Right ventricle myocardium superior (tissue), 1 donor: Measurements from ENCODE around the gene SYNE2. TPM values are rescaled to one million over a fixed set of nuclear protein-coding genes. Genes with fewer than 3 reads are reported as not detected.
"Not testable (repeated sequence)": the region's sequence is repeated elsewhere in the genome, so short reads cannot be mapped to it uniquely, and the experiment has no call there.

Experiments used
- ATAC-seq: fragments of 200-7000 bp; cut with Tn5 transposase; one replicate; pipeline ENCODE4 v1.9.1; 2020; ENCODE audit warnings: mild to moderate bottlenecking; ENCODE audit not compliant: poor library complexity
- DNase-seq: peaks from one replicate; pipeline ENCODE4 v3.0.0-alpha.2; 2020
- intact Hi-C: fragments of 100-400 bp; cut with DNase I; formaldehyde crosslinking; loops from one replicate; pipeline ENCODE4 v1.11.2; 2022
- total RNA-seq: library from RNA; stranded (reverse); fragmentation: NEBNext Ultra II Directional; extraction: Animal tissue kit (Norgen Biotek cat#: 25700); gene quantifications from one replicate; pipeline ENCODE4 v1.2.1, GENCODE V29; 2021
- donor health status: DM: no; HTN: yes; CAD: no; lungs with severe emphysema.

Gene SYNE2
- total RNA-seq, 1 donor from 2014 or later, result 193 TPM

DNA sequence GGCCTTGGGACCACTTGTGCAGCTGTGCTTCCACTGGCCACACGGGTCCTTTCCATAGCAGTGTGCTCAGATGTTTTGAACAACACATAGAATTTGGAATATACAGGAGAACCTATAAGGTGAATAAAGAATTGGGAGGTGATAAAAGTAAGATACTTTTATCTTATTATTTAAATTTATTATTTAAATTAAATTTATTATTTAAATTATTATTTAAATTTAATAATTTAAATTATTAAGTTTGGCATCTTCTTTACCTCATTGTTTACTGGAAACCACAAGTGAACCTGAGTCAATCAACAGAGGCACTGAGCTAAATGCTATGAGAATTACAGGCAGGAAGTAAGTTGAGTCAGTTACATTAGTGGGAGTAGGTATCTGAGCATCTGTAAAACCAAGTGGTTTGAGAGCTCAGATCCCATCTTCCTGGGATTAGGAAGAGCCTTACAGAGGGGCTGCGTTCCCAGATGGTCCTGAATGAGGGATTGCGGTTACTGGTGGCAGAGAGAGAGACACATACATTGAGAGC lies 338.2 kb downstream of the SYNE2 start:
- intact Hi-C loops, result no loop called here
- DNase-seq, result no peak
- no peak for ATAC-seq

DNA sequence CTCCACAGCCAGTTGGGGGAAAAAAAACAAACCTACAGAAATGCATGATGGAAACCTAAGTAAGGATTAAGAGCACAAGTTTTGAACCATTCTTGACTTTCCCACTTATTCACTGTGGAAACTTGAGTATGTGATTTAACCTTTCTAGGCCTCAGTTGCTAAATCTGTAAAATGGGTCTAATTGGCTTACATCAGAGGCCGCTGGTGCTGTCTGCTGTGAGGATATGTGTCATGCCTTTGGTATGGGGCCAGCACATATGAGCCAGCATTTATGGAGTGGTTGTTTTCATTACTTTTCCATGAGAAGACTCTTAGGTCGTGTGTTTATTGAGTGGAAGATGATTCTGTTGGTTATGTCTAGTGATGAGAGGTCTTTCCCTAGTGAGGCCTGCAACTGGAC lies 339.0 kb downstream of the SYNE2 start:
- DNase-seq (no peak), ATAC-seq (no peak)
- intact Hi-C loops, result no loop called here

DNA sequence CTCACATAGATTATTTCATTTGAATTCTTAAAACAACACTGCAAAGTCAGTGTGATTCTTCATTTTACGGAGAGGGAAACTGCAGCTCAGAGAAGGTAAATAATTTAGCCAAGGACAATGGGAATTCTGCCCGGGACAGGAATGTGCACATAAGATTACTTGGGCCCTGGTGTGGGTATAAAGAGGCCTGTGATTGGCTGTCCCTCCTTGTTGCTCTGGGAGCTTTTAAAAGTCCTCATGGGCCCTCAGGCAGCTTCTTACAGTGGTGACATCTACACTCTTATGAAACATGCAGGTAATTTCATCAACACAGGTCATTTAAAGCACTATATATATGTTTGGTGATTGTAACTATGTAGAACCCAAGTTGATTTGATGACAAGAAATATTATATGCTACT lies 341.0 kb downstream of the SYNE2 start:
- peak; percentile 72 for ATAC-seq
- no peak for DNase-seq
- intact Hi-C loops, result no loop called here

DNA sequence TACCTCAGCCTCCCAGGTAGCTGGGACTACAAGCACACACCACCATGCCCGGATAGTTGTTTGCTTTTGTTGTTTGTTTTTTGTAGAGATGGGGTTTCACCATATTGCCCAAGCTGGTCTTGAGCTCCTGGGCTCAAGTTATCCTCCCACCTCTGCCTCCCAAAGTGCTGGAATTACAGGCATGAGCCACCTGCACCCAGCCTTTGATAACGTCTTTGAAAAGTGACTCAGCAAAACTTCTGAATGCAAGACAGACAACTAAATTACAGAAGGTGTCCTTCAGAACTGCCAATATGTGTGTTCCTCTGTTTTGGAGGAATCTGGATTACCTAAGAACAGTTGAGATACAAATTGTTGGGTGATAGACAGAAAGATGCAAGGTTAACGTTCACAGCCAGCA lies 341.6 kb downstream of the SYNE2 start:
- intact Hi-C loops, result no loop called here
- ATAC-seq (no peak), DNase-seq (no peak)

DNA sequence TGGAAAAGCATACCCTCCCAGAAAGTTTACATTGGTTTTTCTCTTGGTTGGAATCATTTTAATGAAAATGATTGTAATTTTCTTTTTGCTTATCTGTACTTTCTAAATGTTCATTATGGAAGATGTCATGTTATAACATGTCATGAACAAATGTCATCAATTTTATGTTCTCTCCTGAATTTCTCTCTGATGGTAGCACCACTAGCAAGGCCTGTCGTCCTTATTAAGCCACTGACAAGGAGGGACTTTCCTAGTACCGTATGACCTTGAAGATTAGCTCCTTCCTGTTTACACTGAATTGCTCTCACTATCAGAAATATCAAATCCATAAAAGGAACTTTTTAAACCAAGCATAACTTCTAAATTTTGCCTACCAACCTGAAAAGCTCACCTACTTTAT lies 342.4 kb downstream of the SYNE2 start:
- intact Hi-C loops, result no loop called here
- DNase-seq (no peak), ATAC-seq (no peak)

DNA sequence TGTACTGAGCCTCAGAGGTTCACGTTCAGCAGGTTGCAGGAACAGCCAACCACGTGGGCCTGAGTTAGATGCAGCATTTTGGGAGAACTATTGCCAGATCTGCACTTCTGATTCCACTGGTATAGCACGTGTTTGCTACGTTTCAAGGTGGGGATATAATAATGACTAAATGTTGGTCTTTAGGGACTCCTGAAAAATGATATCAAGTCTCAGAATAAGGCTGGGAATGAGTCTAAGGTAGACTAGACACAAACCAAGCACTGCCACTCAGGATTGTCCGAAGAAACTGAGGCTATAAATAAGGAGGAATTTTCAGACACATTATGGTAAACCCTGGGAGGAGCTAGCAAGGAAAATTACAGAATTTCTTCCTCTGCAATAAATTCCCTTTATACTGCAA lies 343.3 kb downstream of the SYNE2 start:
- DNase-seq (no peak), ATAC-seq (no peak)
- intact Hi-C loops, result no loop called here

DNA sequence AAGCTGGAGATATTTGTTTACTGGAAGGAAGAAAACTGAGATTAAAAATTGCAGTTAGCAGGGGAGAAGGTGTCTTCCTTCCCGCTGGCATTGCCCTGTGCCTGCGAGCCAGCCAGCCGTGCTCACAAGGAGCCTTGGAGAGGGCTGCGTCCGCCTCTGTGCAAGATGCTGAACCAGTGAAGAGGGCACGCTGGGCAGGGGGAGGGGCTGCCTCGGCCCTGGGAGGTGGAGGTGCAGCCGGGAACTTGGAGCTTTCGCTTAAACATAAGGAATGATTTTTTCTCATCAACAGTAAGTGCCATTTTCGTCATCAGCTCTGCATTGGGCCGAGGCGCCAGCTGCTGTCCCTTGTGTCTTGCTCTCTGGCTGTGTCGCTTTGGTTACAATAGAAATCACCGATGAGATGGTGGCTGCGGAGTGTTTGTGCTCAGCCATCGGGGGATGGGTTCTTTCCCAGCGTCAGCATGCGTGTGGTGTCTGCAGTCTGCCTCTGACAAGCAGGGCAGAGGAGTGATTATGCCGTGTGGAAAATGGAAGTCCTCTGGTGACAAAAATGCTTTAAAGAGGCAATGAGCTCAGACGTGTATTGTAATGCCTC lies 344.1 kb downstream of the SYNE2 start:
- ATAC-seq, result peak; percentile 76
- intact Hi-C loops, result no loop called here

DNA sequence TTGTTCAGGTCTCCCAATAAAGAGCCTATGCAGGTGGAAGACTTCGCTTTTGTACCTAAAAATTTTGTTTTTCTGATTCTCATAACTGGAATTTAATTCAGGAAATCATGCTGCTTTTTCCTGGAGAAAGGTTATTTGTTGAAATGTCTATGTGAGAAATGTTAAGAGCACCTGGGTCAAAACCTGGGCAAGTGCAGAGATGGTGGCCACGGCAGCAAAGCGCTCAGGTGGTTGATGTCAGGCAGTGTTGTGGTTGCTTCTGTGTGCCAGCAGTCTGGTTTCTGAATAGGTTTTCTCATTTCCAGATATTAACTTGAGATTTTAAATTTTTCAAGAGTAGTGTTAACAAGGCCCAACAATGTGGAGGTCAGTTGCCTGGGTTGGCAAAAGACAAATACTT lies 345.2 kb downstream of the SYNE2 start:
- DNase-seq (no peak), ATAC-seq (no peak)
- intact Hi-C loops, result no loop called here

More for the DNA sequence above, 344.1 kb downstream of the SYNE2 start:
- peak; percentile 70 for DNase-seq

DNA sequence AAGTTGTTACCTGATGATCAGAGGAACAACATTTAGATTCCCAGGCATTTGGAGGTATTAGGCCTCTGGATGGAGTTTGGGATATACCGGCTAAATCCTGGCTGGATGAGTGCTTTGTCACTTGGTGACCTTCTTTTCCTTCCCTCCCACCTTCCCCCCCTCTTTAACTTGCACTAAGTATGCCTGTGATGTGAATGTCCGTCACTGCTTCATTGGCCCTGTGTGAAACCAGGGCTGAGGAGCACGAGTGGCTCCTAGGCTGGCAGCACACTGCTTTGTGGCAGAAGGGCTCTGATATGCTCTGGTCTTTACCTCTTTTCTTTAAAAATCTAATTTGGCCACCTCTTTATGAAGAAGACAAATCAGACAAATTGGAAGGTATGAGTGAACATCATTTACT lies 345.7 kb downstream of the SYNE2 start:
- ATAC-seq, result peak; percentile 13
- intact Hi-C loops, result no loop called here
- no peak for DNase-seq

DNA sequence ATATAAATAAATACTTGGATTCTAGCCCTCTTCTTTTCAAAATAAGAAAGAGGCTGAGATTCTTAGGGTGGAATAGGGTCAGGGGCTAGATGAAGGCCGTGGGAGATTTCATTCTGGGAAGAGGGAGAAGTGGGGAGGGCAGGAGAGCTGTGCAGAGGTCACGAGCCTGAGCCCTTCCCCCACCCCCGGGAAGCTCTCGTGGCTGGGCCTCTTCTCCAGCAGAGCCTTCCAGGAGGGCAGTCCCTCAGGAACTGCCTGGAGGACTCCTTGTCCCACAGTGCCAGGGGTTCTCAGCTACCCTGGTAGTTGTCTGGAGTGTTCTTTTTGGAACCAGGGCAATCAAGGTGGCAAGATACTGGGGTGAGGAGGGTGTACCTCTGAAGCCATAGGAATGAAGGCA lies 347.4 kb downstream of the SYNE2 start:
- peak; percentile 78 for DNase-seq
- intact Hi-C loops, result no loop called here
- ATAC-seq, result peak; percentile 76

DNA sequence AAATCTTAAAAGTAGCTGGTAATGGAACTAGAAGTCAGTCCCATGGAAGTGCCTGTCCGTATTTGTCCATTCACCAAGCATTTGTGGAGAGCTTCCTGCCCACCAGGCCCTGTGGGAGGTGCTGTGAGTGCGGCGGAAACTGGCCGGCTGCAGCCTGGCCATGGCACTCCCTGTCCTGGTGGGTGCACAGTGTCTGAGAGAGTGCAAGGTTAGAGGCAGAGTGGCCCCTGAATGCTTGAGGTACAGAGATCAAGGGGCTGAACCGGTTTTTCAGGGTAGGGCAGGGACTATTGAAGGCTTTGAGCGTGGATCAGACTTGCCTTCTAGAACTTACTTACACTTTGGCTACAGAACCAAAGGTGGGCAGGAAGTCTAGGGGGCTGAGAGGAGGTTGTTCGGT lies 348.5 kb downstream of the SYNE2 start:
- intact Hi-C loops, result no loop called here
- DNase-seq (no peak), ATAC-seq (no peak)

DNA sequence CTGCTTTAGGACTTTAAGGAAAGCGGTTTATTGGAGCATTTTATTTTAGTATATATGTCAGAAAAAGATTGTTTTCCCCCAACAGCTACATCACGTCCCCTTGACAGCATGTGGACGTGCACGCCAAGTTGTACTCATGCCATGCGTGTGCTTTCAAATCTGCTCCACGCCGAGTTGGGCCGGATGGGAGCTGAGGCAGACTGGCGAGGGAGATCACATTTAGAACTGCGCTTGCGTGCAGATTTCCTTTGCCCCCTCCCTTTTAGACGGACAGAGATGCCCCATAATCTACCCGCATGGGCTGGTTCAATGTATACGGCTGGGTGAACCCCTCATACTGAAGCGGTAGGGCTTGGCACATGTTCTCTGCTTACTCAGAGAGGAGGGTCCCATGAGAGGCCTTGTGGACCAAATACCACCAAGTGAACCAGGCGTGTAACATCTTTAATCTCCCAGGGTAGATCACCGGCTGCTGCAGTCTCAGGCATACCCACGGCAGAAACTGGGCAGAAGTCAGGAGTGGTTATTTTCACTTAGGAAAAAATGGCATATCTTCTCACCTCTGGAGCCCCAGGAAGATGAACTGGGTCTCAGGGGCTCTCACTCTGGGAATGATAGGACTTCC lies 349.2 kb downstream of the SYNE2 start:
- intact Hi-C loops, result no loop called here
- ATAC-seq, result no peak
- no peak for DNase-seq

DNA sequence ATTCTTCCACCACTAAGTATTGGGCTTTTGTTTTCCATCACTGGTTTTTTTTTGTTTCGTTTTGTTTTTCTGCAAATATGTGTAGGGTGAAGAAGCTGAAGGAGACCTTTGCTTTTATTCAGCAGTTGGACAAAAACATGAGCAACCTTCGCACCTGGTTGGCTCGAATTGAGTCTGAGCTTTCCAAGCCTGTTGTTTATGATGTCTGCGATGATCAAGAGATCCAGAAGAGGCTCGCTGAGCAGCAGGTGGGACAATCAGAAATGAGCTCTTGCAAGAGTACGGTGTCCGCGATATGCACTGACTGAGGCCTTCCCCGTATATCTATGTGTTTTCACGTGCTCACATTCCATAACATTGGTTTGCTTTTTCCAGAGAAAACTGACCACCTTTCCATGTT lies 349.9 kb downstream of the SYNE2 start:
- ATAC-seq (no peak), DNase-seq (no peak)
- intact Hi-C loops, result no loop called here

DNA sequence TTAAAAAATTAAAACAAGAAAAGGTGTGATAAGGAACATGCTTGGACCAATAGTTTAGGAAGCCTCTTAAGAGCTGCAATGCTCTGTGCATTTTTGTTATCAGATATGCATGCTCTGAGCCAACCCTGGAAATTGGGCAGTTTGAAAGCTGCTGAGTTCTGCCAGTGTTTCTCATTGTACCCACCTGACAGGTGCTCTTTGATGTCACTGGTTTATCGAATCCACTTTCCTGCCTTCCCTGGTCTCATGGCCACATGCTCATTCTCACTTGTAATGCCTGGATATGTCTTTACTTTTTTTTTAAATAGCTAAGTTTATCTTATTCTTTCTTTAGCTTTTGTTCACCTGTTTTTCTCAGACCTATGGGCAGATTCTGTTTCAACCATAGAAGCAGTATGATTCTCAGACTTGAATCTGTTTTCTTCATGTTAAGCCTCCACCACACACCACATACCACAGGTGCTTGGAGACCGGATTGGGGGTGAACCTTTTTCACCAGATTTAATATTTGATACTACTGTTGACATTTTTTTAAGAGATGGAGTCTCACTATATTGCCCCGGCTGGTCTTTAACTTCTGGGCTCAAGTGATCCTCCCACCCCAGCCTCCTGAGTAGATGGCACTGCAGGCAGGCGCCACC lies 350.7 kb downstream of the SYNE2 start:
- DNase-seq, result no peak
- intact Hi-C loops, result no loop called here
- no peak for ATAC-seq

DNA sequence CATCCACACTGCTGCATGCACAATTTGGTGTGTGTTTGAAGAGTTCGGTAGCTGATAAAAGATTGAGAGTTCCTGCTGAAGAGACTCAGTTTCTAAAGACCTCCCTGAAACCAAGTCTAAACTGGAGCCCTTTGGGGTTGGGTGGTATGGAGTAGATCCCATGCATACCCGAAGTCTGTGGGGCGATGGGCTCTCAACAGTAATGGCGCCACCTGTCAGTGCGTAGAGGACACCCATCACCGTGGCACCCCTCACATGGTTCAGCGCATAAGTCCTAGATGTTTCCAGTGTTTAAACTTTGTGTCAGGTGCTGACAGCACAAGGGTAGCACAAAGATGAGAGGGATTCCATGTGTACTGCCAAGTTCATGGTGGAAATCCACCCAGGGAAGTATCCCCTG lies 355.5 kb downstream of the SYNE2 start:
- intact Hi-C loops, result no loop called here
- ATAC-seq (no peak), DNase-seq (no peak)

DNA sequence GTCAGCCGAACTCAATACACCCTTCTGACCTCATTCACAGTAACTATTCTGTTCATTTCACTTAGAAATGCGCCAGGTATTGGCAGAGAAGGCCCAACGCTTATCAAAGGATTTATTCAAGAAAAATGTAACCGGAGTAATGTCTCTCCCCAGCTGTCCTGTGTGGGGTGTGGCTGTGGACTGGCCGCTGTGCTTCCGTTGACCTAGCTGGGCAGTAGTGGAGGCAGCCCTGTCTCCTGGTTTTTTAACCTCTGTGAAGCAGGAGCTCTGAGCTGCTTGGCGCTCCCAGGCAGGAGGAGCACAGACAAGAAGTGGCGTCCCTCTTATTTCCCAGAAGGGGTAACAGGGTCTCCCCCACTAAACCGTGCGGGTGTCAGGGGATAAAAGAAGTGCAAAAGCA lies 356.2 kb downstream of the SYNE2 start:
- no peak for DNase-seq
- intact Hi-C loops, result no loop called here
- ATAC-seq, result peak; percentile 30

DNA sequence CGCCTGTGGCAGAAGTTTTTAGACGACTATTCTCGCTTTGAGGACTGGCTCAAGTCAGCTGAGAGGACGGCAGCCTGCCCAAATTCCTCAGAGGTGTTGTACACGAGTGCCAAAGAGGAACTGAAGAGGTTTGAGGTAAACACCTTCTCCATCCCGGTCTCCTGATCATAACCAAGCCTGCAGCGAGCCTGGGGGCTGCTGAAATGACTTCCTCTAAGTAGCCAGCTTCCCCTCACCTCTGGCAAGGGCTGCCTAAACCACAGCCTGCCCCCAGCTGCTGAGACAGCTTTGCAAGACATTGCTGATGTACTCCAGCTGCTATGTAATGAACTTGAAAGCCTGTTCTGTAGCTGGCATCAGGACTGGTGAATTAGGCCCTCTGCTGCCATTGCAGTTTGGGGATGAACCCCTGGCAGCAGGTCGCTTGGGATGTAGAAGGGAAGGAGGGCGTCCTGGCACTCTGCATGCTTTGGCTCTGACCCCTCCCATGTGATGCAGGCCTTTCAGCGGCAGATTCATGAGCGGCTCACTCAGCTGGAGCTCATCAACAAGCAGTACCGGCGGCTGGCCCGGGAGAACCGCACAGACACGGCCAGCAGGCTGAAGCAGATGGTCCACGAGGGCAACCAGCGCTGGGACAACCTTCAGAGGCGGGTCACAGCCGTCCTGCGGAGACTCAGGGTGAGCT lies 356.8 kb downstream of the SYNE2 start:
- DNase-seq (peak; percentile 74), ATAC-seq (peak; percentile 76)
- intact Hi-C loops, result no loop called here

DNA sequence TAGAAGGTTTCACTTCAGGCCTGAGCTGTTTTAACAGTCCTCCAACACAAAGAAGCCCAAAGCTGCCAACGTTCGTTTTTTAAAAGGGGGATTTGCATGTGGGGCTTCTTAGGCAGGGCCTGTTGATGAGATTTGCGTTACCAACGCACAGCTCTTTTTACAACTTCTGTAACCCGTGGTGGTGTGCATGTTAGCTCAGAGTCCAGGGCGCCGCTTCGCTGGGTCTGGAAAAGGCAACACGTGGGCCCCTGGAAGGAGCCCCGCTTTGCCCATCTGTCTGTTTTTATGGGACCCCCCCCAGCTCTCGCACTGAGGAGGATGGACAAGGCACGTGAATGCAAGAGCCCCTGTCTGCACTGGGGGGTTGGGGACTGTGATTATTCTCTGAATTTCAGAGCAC lies 357.4 kb downstream of the SYNE2 start:
- no peak for ATAC-seq
- no peak for DNase-seq
- intact Hi-C loops, result no loop called here

DNA sequence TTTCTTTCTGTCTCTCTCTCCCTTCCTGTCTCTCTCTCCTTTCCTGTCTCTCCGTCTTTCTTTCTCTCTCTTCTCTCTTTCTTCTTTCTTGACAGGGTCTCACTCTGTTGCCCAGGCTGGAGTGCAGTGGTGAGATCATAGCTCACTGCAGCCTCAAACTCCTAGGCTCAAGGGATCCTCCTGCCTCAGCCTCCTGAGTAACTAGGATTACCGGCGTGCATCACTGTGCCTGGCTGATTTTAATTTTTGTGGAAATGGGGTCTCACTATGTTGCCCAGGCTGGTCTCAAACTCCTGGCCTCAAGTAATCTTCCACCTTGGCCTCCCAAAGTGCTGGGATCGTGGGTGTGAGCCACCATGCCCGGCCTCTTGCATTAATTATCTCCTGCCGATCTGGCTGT lies 358.1 kb downstream of the SYNE2 start:
- DNase-seq, ATAC-seq, intact Hi-C loops: not testable (repeated sequence)

DNA sequence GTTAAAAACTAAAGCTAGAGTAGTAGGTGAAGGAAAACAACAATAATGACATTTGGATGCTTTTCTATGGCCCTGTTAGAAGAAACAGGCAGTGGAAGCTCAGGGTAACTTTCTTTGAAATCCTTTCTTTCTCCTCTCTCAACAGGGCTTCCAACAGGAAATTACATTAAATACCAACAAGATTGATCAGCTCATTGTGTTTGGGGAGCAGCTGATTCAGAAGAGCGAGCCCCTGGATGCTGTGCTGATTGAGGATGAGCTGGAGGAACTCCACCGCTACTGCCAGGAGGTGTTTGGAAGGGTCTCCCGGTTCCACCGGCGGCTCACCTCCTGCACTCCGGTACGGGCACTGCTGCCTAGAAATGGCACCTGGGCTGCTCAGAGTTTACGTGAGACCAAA lies 359.9 kb downstream of the SYNE2 start:
- DNase-seq, result no peak
- intact Hi-C loops, result no loop called here

More for the DNA sequence above, 359.9 kb downstream of the SYNE2 start:
- no peak for ATAC-seq
